IMR-90 (cell line): ENCODE measurements around the gene LSG1. TPM values are rescaled to one million over a fixed set of nuclear protein-coding genes. Genes with fewer than 3 reads are reported as not detected.
A peak's percentile ranks its signal among the peaks of the same experiment; 100 is the strongest.

Experiments used
- ATAC-seq: fragments of 200-7000 bp; cut with Tn5 transposase; 2 replicates; pipeline ENCODE4 v1.9.1; 2020; ENCODE audit warnings: low read depth, mild to moderate bottlenecking, moderate library complexity
- BruUV-seq: library from RNA; stranded (reverse); fragments of 400-500 nt; replicated peaks from 2 replicates; lab custom pipeline; 2021; lab: Mats Ljungman, UMichigan
- CTCF ChIA-PET: fragments of 300-600 bp; formaldehyde crosslinking; extraction: SDS; loops from one replicate; lab custom pipeline; 2021; ENCODE audit warnings: antibody characterized with exemption; lab: Yijun Ruan, JAX
- POLR2A ChIA-PET: fragments of 300-600 bp; sonication (Branson Sonifier 250); formaldehyde crosslinking; loops from one replicate; lab custom pipeline; 2022; ENCODE audit warnings: antibody characterized with exemption; ENCODE audit not compliant: unreplicated experiment; lab: Charles Lee
- DNase-seq: peaks from one replicate; pipeline ENCODE4 v3.0.0; 2013
- H2AFZ ChIP-seq: replicated peaks from 2 replicates; pipeline ENCODE3; 2013; ENCODE audit warnings: low read length, mild to moderate bottlenecking; ENCODE audit not compliant: poor library complexity
- H2AK5ac ChIP-seq: 2 replicates; pipeline ENCODE4 v1.6.1; 2013; ENCODE audit warnings: low read depth, low read length, inconsistent platforms
- H2AK9ac ChIP-seq: replicated peaks from 2 replicates; pipeline ENCODE3; 2013; ENCODE audit warnings: mild to moderate bottlenecking, low read depth, low read length, moderate library complexity; ENCODE audit not compliant: poor library complexity
- H2BK120ac ChIP-seq: 2 replicates; pipeline ENCODE4 v1.6.1; 2013; ENCODE audit warnings: low read depth, low read length, inconsistent platforms
- H2BK15ac ChIP-seq: 3 replicates; pipeline ENCODE4 v1.6.1; 2013; ENCODE audit warnings: low read depth, low read length, inconsistent platforms
- H2BK20ac ChIP-seq: 2 replicates; pipeline ENCODE4 v1.6.1; 2013; ENCODE audit warnings: low read depth, mild to moderate bottlenecking, inconsistent platforms, low read length, moderate library complexity
- H2BK5ac ChIP-seq: 2 replicates; pipeline ENCODE4 v1.6.1; 2013; ENCODE audit warnings: mild to moderate bottlenecking, low read depth, low read length, inconsistent platforms; ENCODE audit not compliant: poor library complexity, severe bottlenecking
- H3K14ac ChIP-seq: replicated peaks from 2 replicates; pipeline ENCODE4 v1.6.1; 2013; ENCODE audit warnings: low read depth, low read length, inconsistent platforms
- H3K18ac ChIP-seq: 2 replicates; pipeline ENCODE4 v1.6.1; 2013; ENCODE audit warnings: low read depth, low read length, control low read depth
- H3K23ac ChIP-seq: 2 replicates; pipeline ENCODE4 v1.6.1; 2013; ENCODE audit warnings: low read depth, low read length, inconsistent platforms
- H3K27ac ChIP-seq: 2 replicates; pipeline ENCODE4 v1.5.1; 2013; ENCODE audit warnings: mild to moderate bottlenecking, control low read depth, low read length; ENCODE audit not compliant: insufficient read depth
- H3K27me3 ChIP-seq: 2 replicates; pipeline ENCODE4 v1.6.1; 2013; ENCODE audit warnings: low read length; ENCODE audit not compliant: control insufficient read depth, insufficient read depth
- H3K36me3 ChIP-seq: 2 replicates; pipeline ENCODE4 v1.6.1; 2013; ENCODE audit warnings: low read length, mixed read lengths; ENCODE audit not compliant: control insufficient read depth, insufficient read depth
- H3K4ac ChIP-seq: 2 replicates; pipeline ENCODE4 v1.6.1; 2013; ENCODE audit warnings: low read depth, low read length, inconsistent platforms
- H3K4me1 ChIP-seq: 2 replicates; pipeline ENCODE4 v1.6.1; 2013; ENCODE audit warnings: low read length, mixed read lengths; ENCODE audit not compliant: control insufficient read depth, insufficient read depth
- H3K4me2 ChIP-seq: 2 replicates; pipeline ENCODE4 v1.6.1; 2013; ENCODE audit warnings: low read depth, mild to moderate bottlenecking, control low read depth, low read length, moderate library complexity
- H3K4me3 ChIP-seq: 2 replicates; pipeline ENCODE4 v1.5.1; 2013; ENCODE audit warnings: low read depth, mild to moderate bottlenecking, control low read depth, low read length, moderate library complexity; ENCODE audit not compliant: insufficient read depth
- H3K56ac ChIP-seq: 2 replicates; pipeline ENCODE4 v1.6.1; 2013; ENCODE audit warnings: low read length, inconsistent platforms; ENCODE audit not compliant: insufficient read depth; ENCODE audit errors: extremely low read depth
- H3K79me1 ChIP-seq, 2 experiments: 2 replicates each; pipeline ENCODE4 v1.6.1; 2013; ENCODE audit warnings: low read length in 2 of 2, inconsistent platforms in 1 of 2, low read depth in 1 of 2
- H3K9ac ChIP-seq: 2 replicates; pipeline ENCODE4 v1.6.1; 2013; ENCODE audit warnings: low read depth, low read length, control low read depth
- H3K9me1 ChIP-seq: 2 replicates; pipeline ENCODE4 v1.6.1; 2013; ENCODE audit warnings: low read length, inconsistent platforms; ENCODE audit not compliant: insufficient read depth
- H3K9me3 ChIP-seq: 2 replicates; pipeline ENCODE4 v1.6.1; 2013; ENCODE audit warnings: low read length; ENCODE audit not compliant: control insufficient read depth, insufficient read depth
- H4K20me1 ChIP-seq: 2 replicates; pipeline ENCODE4 v1.6.1; 2013; ENCODE audit warnings: low read length, inconsistent platforms; ENCODE audit not compliant: insufficient read depth
- H4K5ac ChIP-seq: 2 replicates; pipeline ENCODE4 v1.6.1; 2013; ENCODE audit warnings: mild to moderate bottlenecking, low read depth, low read length, control low read depth
- H4K8ac ChIP-seq, 2 experiments: 2 replicates each; pipeline ENCODE4 v1.6.1; 2013; ENCODE audit warnings: low read depth in 2 of 2, low read length in 2 of 2, control low read depth in 1 of 2, inconsistent platforms in 1 of 2
- H4K91ac ChIP-seq: 2 replicates; pipeline ENCODE4 v1.6.1; 2013; ENCODE audit warnings: low read depth, low read length, inconsistent platforms; ENCODE audit not compliant: insufficient read depth
- BHLHE40 ChIP-seq: fragments of 150-350 bp; IDR thresholded peaks from 2 replicates; pipeline ENCODE4 v1.6.1; 2016; ENCODE audit warnings: mild to moderate bottlenecking, low read depth, low read length
- CEBPB ChIP-seq: IDR thresholded peaks from 2 replicates; pipeline ENCODE4 v1.6.1; 2012; ENCODE audit warnings: low read depth, low read length, improper control_type of control experiment
- CHD1 ChIP-seq: IDR thresholded peaks from 2 replicates; pipeline ENCODE4 v1.6.1; 2012; ENCODE audit warnings: low read depth, low read length, improper control_type of control experiment
- FOS ChIP-seq: fragments of 150-350 bp; IDR thresholded peaks from 2 replicates; pipeline ENCODE4 v1.6.1; 2016; ENCODE audit warnings: low read depth, low read length
- MAFK ChIP-seq: IDR thresholded peaks from 2 replicates; pipeline ENCODE4 v1.6.1; 2012; ENCODE audit warnings: low read depth, low read length, improper control_type of control experiment
- MAZ ChIP-seq: IDR thresholded peaks from 2 replicates; pipeline ENCODE4 v1.6.1; 2012; ENCODE audit warnings: low read depth, mild to moderate bottlenecking, low read length, improper control_type of control experiment, moderate library complexity, borderline replicate concordance
- MXI1 ChIP-seq: IDR thresholded peaks from 2 replicates; pipeline ENCODE4 v1.6.1; 2012; ENCODE audit warnings: low read depth, mild to moderate bottlenecking, low read length, moderate library complexity, borderline replicate concordance
- NFE2L2 ChIP-seq: fragments of 150-350 bp; IDR thresholded peaks from 2 replicates; pipeline ENCODE4 v1.6.1; 2016; ENCODE audit warnings: low read depth, mild to moderate bottlenecking, low read length
- POLR2A ChIP-seq: IDR thresholded peaks from 2 replicates; pipeline ENCODE4 v1.6.1; 2012; ENCODE audit warnings: mild to moderate bottlenecking, low read depth, low read length
- RAD21 ChIP-seq: IDR thresholded peaks from 2 replicates; pipeline ENCODE4 v1.6.1; 2012; ENCODE audit warnings: low read length, improper control_type of control experiment
- RCOR1 ChIP-seq: IDR thresholded peaks from 2 replicates; pipeline ENCODE4 v1.6.1; 2012; ENCODE audit warnings: mild to moderate bottlenecking, low read length, improper control_type of control experiment; ENCODE audit not compliant: insufficient replicate concordance
- RFX5 ChIP-seq: IDR thresholded peaks from 2 replicates; pipeline ENCODE4 v1.8.0; 2012; ENCODE audit warnings: low read depth, mild to moderate bottlenecking, low read length, moderate library complexity
- SMC3 ChIP-seq: fragments of 150-350 bp; IDR thresholded peaks from 2 replicates; pipeline ENCODE4 v1.6.1; 2016; ENCODE audit warnings: low read depth, mild to moderate bottlenecking, antibody characterized with exemption, low read length, moderate library complexity
- USF2 ChIP-seq: fragments of 150-350 bp; IDR thresholded peaks from 2 replicates; pipeline ENCODE4 v1.6.1; 2017; ENCODE audit warnings: mild to moderate bottlenecking, antibody characterized with exemption, low read length, low read depth
- WGBS, 2 experiments: methylation state at CpG; one replicate each; pipeline versions ENCODE4 v1.1.5 to v1.1.7; 2013; ENCODE audit warnings: missing lambda C conversion rate in 2 of 2; ENCODE audit not compliant: insufficient read length in 1 of 2; ENCODE audit errors: extremely low coverage in 2 of 2; 5-methylcytosine and 5-hydroxymethylcytosine counted together
- dilution Hi-C: fragments of 300-500 bp; cut with HindIII; formaldehyde crosslinking; loops from one replicate; pipeline ENCODE4 v1.14.3; 2018; ENCODE audit warnings: low sequenced_read_pairs; ENCODE audit not compliant: unreplicated experiment
- in situ Hi-C: fragments of 300-500 bp; cut with MboI; formaldehyde crosslinking; loops from 3 replicates; pipeline ENCODE4 v1.14.3; 2019; ENCODE audit warnings: low sequenced_read_pairs, inconsistent platforms, mixed read lengths
- intact Hi-C: fragments of 100-400 bp; cut with micrococcal nuclease; formaldehyde crosslinking; loops from 2 replicates; pipeline ENCODE4 v1.10.0; 2022
- polyA plus RNA-seq, 3 experiments: library from polyadenylated mRNA; depleted of rRNA; stranded (reverse); fragments of >200 nt; gene quantifications; 2 replicates each; pipeline ENCODE4 v1.2.3, GENCODE V29; 2012; ENCODE audit warnings: low replicate concordance in 1 of 3
- total RNA-seq: library from RNA; depleted of rRNA; stranded (reverse); fragments of >200 nt; gene quantifications from 2 replicates; pipeline ENCODE4 v1.2.3, GENCODE V29; 2012
- TF ChIP-seq, protein P1 (sequence below): fragments of 150-350 bp; IDR thresholded peaks from 2 replicates; pipeline ENCODE4 v1.6.1; 2016; ENCODE audit warnings: low read depth, mild to moderate bottlenecking, low read length, moderate library complexity, borderline replicate concordance
- TF ChIP-seq, protein P2 (sequence below): conservative IDR thresholded peaks from 2 replicates; pipeline ENCODE4 v1.5.1; 2012; ENCODE audit warnings: mild to moderate bottlenecking, low read depth, low read length, improper control_type of control experiment

The LSG1 gene
- total and polyA plus RNA-seq, 2 of the 4 experiments (the other 2 are of a cell fraction): 26.8 to 45.2 TPM

- Histone ChIP-seq H4K91ac (no peak overlapping the region), H2AFZ (no peak overlapping the region), H3K27ac (no peak overlapping the region), H3K4me2 (no peak overlapping the region), H3K56ac (no peak overlapping the region), H4K8ac (no peak overlapping the region), H4K5ac (no peak overlapping the region), H2BK15ac (no peak overlapping the region), H3K14ac (no peak overlapping the region), H4K20me1 (peaks cover 6% of the 10 kb centered on the region; the same call in 1 of the 2 replicates), H3K18ac (no peak overlapping the region), H3K79me1 (peaks cover 14 to 26% of the 10 kb centered on the region in 2 experiments; a peak in 3 of 4 replicates), H3K9ac (no peak overlapping the region), H3K27me3 (peaks cover 2% of the 10 kb centered on the region; the same call in 1 of the 2 replicates), H3K4me3 (no peak overlapping the region), H3K9me3 (no peaks in the 10 kb centered on the region), H2BK120ac (no peak overlapping the region), H3K36me3 (peaks cover 3% of the 10 kb centered on the region), H2BK20ac (no peak overlapping the region), H3K4me1 (peaks cover 1% of the 10 kb centered on the region; the same call in 1 of the 2 replicates), H3K23ac (no peak overlapping the region), H2BK5ac (no peak overlapping the region), H2AK5ac (no peak overlapping the region), H3K9me1 (no peaks in the 10 kb centered on the region; the same call in 1 of the 2 replicates), H3K4ac (no peak overlapping the region), H2AK9ac (peak overlapping the region; percentile 76)
- dilution Hi-C loops (no loop called here), in situ Hi-C loops (loop anchor here (10.0 kb wide), 1 partner anchor 851 kb away; no protein-coding TSS in a partner anchor), intact Hi-C loops (no loop called here)
- no TSS peak for BruUV-seq
- ATAC-seq (no peak), DNase-seq (no peak)
- TF ChIP-seq BHLHE40 (no peak), POLR2A (no peak), FOS (no peak), NFE2L2 (no peak), CHD1 (no peak), RFX5 (no peak), USF2 (no peak), MAFK (no peak), MAZ (no peak), SMC3 (no peak), CEBPB (no peak), RCOR1 (no peak), MXI1 (no peak), RAD21 (no peak)
- TF ChIP-seq, protein P1, sequence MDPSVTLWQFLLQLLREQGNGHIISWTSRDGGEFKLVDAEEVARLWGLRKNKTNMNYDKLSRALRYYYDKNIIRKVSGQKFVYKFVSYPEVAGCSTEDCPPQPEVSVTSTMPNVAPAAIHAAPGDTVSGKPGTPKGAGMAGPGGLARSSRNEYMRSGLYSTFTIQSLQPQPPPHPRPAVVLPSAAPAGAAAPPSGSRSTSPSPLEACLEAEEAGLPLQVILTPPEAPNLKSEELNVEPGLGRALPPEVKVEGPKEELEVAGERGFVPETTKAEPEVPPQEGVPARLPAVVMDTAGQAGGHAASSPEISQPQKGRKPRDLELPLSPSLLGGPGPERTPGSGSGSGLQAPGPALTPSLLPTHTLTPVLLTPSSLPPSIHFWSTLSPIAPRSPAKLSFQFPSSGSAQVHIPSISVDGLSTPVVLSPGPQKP: no peak
- TF ChIP-seq, protein P2, sequence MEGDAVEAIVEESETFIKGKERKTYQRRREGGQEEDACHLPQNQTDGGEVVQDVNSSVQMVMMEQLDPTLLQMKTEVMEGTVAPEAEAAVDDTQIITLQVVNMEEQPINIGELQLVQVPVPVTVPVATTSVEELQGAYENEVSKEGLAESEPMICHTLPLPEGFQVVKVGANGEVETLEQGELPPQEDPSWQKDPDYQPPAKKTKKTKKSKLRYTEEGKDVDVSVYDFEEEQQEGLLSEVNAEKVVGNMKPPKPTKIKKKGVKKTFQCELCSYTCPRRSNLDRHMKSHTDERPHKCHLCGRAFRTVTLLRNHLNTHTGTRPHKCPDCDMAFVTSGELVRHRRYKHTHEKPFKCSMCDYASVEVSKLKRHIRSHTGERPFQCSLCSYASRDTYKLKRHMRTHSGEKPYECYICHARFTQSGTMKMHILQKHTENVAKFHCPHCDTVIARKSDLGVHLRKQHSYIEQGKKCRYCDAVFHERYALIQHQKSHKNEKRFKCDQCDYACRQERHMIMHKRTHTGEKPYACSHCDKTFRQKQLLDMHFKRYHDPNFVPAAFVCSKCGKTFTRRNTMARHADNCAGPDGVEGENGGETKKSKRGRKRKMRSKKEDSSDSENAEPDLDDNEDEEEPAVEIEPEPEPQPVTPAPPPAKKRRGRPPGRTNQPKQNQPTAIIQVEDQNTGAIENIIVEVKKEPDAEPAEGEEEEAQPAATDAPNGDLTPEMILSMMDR: no peak
- no CpG with 5 or more reads among the region's 3 CpGs for WGBS, 2 experiments
- ChIA-PET CTCF (interaction anchor here (4.8 kb wide), 1 partner anchor 9 kb away, joined by 27 read pairs; no protein-coding TSS in a partner anchor), POLR2A (no interaction called here)
Measured at GRCh38 chr3:194673761-194674160, 1.8 kb upstream of the LSG1 start.
